OCI-LY7 (cell line): ENCODE measurements around the gene HECA. TPM values are rescaled to one million over a fixed set of nuclear protein-coding genes. Genes with fewer than 3 reads are reported as not detected.

Source experiments
- BruUV-seq: library from RNA; stranded (reverse); fragments of 400-500 nt; replicated peaks from 2 replicates; lab custom pipeline; 2021; lab: Mats Ljungman, UMichigan
- CTCF ChIA-PET: fragments of 300-600 bp; sonication (Branson Sonifier 250); formaldehyde crosslinking; loops from one replicate; lab custom pipeline; 2022; ENCODE audit warnings: antibody characterized with exemption; ENCODE audit not compliant: unreplicated experiment; lab: Charles Lee
- POLR2A ChIA-PET: fragments of 300-600 bp; sonication (Branson Sonifier 250); formaldehyde crosslinking; loops from one replicate; lab custom pipeline; 2022; ENCODE audit warnings: antibody characterized with exemption; lab: Charles Lee
- DNase-seq: peaks from one replicate; pipeline ENCODE4 v3.0.0-alpha.2; 2015; ENCODE audit warnings: low spot score
- H2AFZ ChIP-seq: fragments of 200-600 bp; sonication (generic), shearing (Covaris generic); 2 replicates; pipeline ENCODE4 v1.6.1; 2014; ENCODE audit warnings: mild to moderate bottlenecking, antibody characterized with exemption, low read length, moderate library complexity
- H3K27ac ChIP-seq: fragments of 200-600 bp; sonication (generic); 2 replicates; pipeline ENCODE4 v1.5.1; 2014; ENCODE audit warnings: mixed run types, low read depth, mild to moderate bottlenecking, moderate library complexity, low read length, inconsistent platforms; ENCODE audit not compliant: poor library complexity, severe bottlenecking
- H3K36me3 ChIP-seq: fragments of 200-600 bp; sonication (generic); 2 replicates; pipeline ENCODE4 v1.6.1; 2014; ENCODE audit warnings: mild to moderate bottlenecking, antibody characterized with exemption, low read length, moderate library complexity, mixed read lengths; ENCODE audit not compliant: insufficient read depth
- H3K4me1 ChIP-seq: fragments of 200-600 bp; sonication (generic); 2 replicates; pipeline ENCODE4 v1.5.1; 2014; ENCODE audit warnings: mild to moderate bottlenecking, low read length; ENCODE audit not compliant: insufficient read depth, poor library complexity, severe bottlenecking
- H3K4me2 ChIP-seq: fragments of 200-600 bp; sonication (generic); 2 replicates; pipeline ENCODE4 v1.6.1; 2014; ENCODE audit warnings: mild to moderate bottlenecking, low read length
- H3K4me3 ChIP-seq: fragments of 200-600 bp; sonication (generic); 2 replicates; pipeline ENCODE4 v1.5.1; 2014; ENCODE audit warnings: mild to moderate bottlenecking, low read depth, low read length; ENCODE audit not compliant: poor library complexity, severe bottlenecking
- H3K79me2 ChIP-seq: fragments of 200-600 bp; sonication (generic); 2 replicates; pipeline ENCODE4 v1.6.1; 2016; ENCODE audit warnings: low read depth, mild to moderate bottlenecking, low read length, moderate library complexity, mixed read lengths; ENCODE audit not compliant: insufficient read depth
- H3K9me2 ChIP-seq: fragments of 200-600 bp; sonication (generic); 2 replicates; pipeline ENCODE4 v1.6.1; 2016; ENCODE audit warnings: mild to moderate bottlenecking, low read length, mixed read lengths; ENCODE audit not compliant: insufficient read depth
- H3K9me3 ChIP-seq: fragments of 200-600 bp; sonication (generic); 2 replicates; pipeline ENCODE4 v1.6.1; 2014; ENCODE audit warnings: mild to moderate bottlenecking, mixed run types, low read length, mixed read lengths
- H4K20me1 ChIP-seq: fragments of 200-600 bp; sonication (generic); 2 replicates; pipeline ENCODE4 v1.6.1; 2014; ENCODE audit warnings: mild to moderate bottlenecking, antibody characterized with exemption, low read length, moderate library complexity, mixed read lengths; ENCODE audit not compliant: insufficient read depth
- CTCF ChIP-seq: fragments of 200-600 bp; sonication (generic); conservative IDR thresholded peaks from 2 replicates; pipeline ENCODE4 v1.5.1; 2014; ENCODE audit warnings: mild to moderate bottlenecking, antibody characterized with exemption, low read length, moderate library complexity, mixed read lengths
- EZH2phosphoT487 ChIP-seq: fragments of 200-600 bp; sonication (generic); IDR thresholded peaks from 2 replicates; pipeline ENCODE4 v1.6.1; 2018; ENCODE audit warnings: low read depth, borderline replicate concordance, mild to moderate bottlenecking, mixed run types, antibody characterized with exemption, low read length, moderate library complexity, mixed read lengths
- intact Hi-C: fragments of 100-400 bp; cut with micrococcal nuclease; formaldehyde crosslinking; loops from one replicate; pipeline ENCODE4 v1.10.0; 2022; ENCODE audit not compliant: unreplicated experiment
- total RNA-seq, 2 experiments: library from RNA; depleted of rRNA in 1 of 2; stranded (reverse); fragments of >200 nt in 1 of 2; shearing (Covaris generic) in 1 of 2; gene quantifications; 2 replicates each; pipeline ENCODE4 v1.2.3, GENCODE V29; 2014 to 2022

HECA gene
- total RNA-seq, 2 experiments from 2014 or later = 21.9 to 23.3 TPM

- intact Hi-C loops = no loop called here
- no peak for DNase-seq
- Histone ChIP-seq H3K4me3 (no peak overlapping the region), H3K9me3 (no peaks in the 10 kb centered on the region), H3K36me3 (peaks cover 33% of the 10 kb centered on the region), H2AFZ (no peak overlapping the region), H3K79me2 (no peaks in the 10 kb centered on the region), H4K20me1 (peaks cover 8% of the 10 kb centered on the region; the same call in 1 of the 2 replicates), H3K4me1 (peaks cover 30% of the 10 kb centered on the region), H3K9me2 (no peaks in the 10 kb centered on the region), H3K27ac (no peak overlapping the region), H3K4me2 (no peak overlapping the region)
- TF ChIP-seq CTCF = no peak
- TF ChIP-seq EZH2phosphoT487 = no peak
- POLR2A ChIA-PET = interaction anchor here (0.9 to 1.8 kb wide), 4 partner anchors 11 to 70 kb away, joined by 3 to 7 read pairs (median 4); no protein-coding TSS in a partner anchor
- BruUV-seq = no TSS peak
- CTCF ChIA-PET = interaction anchor here (0.9 kb wide), 1 partner anchor 9 kb away, joined by 3 read pairs; no protein-coding TSS in a partner anchor
Observed at GRCh38 chr6:139166238-139166955, 31.5 kb downstream of the HECA start.

GRCh38 chr6:139166956-139167313 lies 32.1 kb downstream of the HECA start:
- intact Hi-C loops = no loop called here
- ChIA-PET CTCF (no interaction called here), POLR2A (no interaction called here)
- peaks cover 33% of the 10 kb centered on the region for H3K36me3 ChIP-seq
- H3K79me2 ChIP-seq = no peaks in the 10 kb centered on the region
- TF ChIP-seq EZH2phosphoT487 (no peak), CTCF (no peak)
- no peak overlapping the region for H3K27ac ChIP-seq
- H3K4me1 ChIP-seq = peaks cover 24% of the 10 kb centered on the region
- no TSS peak for BruUV-seq
- no peak overlapping the region for H2AFZ ChIP-seq
- H4K20me1 ChIP-seq = peaks cover 8% of the 10 kb centered on the region; the same call in 1 of the 2 replicates
- no peaks in the 10 kb centered on the region for H3K9me2 ChIP-seq
- H3K4me2 ChIP-seq = no peak overlapping the region
- H3K4me3 ChIP-seq = no peak overlapping the region
- H3K9me3 ChIP-seq = no peaks in the 10 kb centered on the region
- DNase-seq = no peak

- no peaks in the 10 kb centered on the region for H3K79me2 ChIP-seq
- H3K36me3 ChIP-seq = peaks cover 40% of the 10 kb centered on the region
- ChIA-PET CTCF (no interaction called here), POLR2A (interaction anchor here (0.7 to 1.1 kb wide), 2 partner anchors 171 to 203 kb away, joined by 3 to 4 read pairs; no protein-coding TSS in a partner anchor)
- no peak overlapping the region for H3K27ac ChIP-seq
- DNase-seq = no peak
- no peaks in the 10 kb centered on the region for H4K20me1 ChIP-seq
- no peaks in the 10 kb centered on the region for H3K9me3 ChIP-seq
- no peak overlapping the region for H3K4me3 ChIP-seq
- TF ChIP-seq EZH2phosphoT487 (no peak), CTCF (no peak)
- no peak overlapping the region for H3K4me2 ChIP-seq
- H3K4me1 ChIP-seq = peaks cover 18% of the 10 kb centered on the region
- BruUV-seq = no TSS peak
- intact Hi-C loops = no loop called here
- H2AFZ ChIP-seq = no peak overlapping the region
- no peaks in the 10 kb centered on the region for H3K9me2 ChIP-seq
Observed at GRCh38 chr6:139172151-139172550, 37.3 kb downstream of the HECA start.
